Neuronal stem cell (in vitro differentiated cells): ENCODE data around the gene FEM1B. TPM values are rescaled to one million over a fixed set of nuclear protein-coding genes. Genes with fewer than 3 reads are reported as not detected.

Source experiments
- DNase-seq: peaks from one replicate; pipeline ENCODE4 v3.0.0-alpha.2; 2013; ENCODE audit warnings: low spot score
- H2AFZ ChIP-seq: one replicate; pipeline ENCODE4 v1.6.1; 2013; ENCODE audit warnings: mild to moderate bottlenecking, low read length, inconsistent platforms
- H2AK5ac ChIP-seq: 2 replicates; pipeline ENCODE4 v1.6.1; 2013; ENCODE audit warnings: low read depth, mild to moderate bottlenecking, inconsistent platforms, low read length, moderate library complexity, mixed read lengths
- H2BK120ac ChIP-seq: 2 replicates; pipeline ENCODE4 v1.6.1; 2013; ENCODE audit warnings: low read depth, mild to moderate bottlenecking, inconsistent platforms, low read length, moderate library complexity, mixed read lengths
- H2BK12ac ChIP-seq: one replicate; pipeline ENCODE4 v1.6.1; 2013; ENCODE audit warnings: low read length, inconsistent platforms
- H2BK15ac ChIP-seq: 2 replicates; pipeline ENCODE4 v1.6.1; 2013; ENCODE audit warnings: mild to moderate bottlenecking, low read length, inconsistent platforms, mixed read lengths
- H2BK5ac ChIP-seq: one replicate; pipeline ENCODE4 v1.6.1; 2013; ENCODE audit warnings: inconsistent platforms, mild to moderate bottlenecking, low read length, moderate library complexity
- H3K14ac ChIP-seq: one replicate; pipeline ENCODE4 v1.6.1; 2013; ENCODE audit warnings: low read length, inconsistent platforms
- H3K18ac ChIP-seq: 2 replicates; pipeline ENCODE4 v1.6.1; 2013; ENCODE audit warnings: low read length, inconsistent platforms
- H3K23ac ChIP-seq: 2 replicates; pipeline ENCODE4 v1.6.1; 2013; ENCODE audit warnings: low read depth, mild to moderate bottlenecking, mixed read lengths, low read length, inconsistent platforms; ENCODE audit not compliant: poor library complexity
- H3K27ac ChIP-seq: replicated peaks from 3 replicates; pipeline ENCODE4 v1.5.1; 2013; ENCODE audit warnings: low read length, inconsistent platforms
- H3K27me3 ChIP-seq, 3 experiments: 2 replicates each; pipeline ENCODE4 v1.6.1; 2013; ENCODE audit warnings: low read length in 3 of 3, mild to moderate bottlenecking in 2 of 3, inconsistent platforms in 1 of 3, low read depth in 1 of 3, mixed read lengths in 1 of 3, moderate library complexity in 1 of 3; ENCODE audit not compliant: control insufficient read depth in 3 of 3, insufficient read depth in 3 of 3
- H3K36me3 ChIP-seq, 2 donors: replicated peaks in 1 of 2; 2 replicates each; pipeline ENCODE4 v1.6.1; 2013; ENCODE audit warnings: low read length in 2 of 2; ENCODE audit not compliant: control insufficient read depth in 2 of 2, insufficient read depth in 2 of 2
- H3K4ac ChIP-seq: 2 replicates; pipeline ENCODE4 v1.6.1; 2013; ENCODE audit warnings: inconsistent platforms, mild to moderate bottlenecking, low read length, moderate library complexity
- H3K4me1 ChIP-seq, 2 donors: 1 replicate in 1 of 2; 2 replicates in 1 of 2; pipeline ENCODE4 v1.6.1; 2013; ENCODE audit warnings: low read length in 2 of 2, low read depth in 1 of 2; ENCODE audit not compliant: control insufficient read depth in 2 of 2, insufficient read depth in 1 of 2
- H3K4me2 ChIP-seq: one replicate; pipeline ENCODE4 v1.6.1; 2013; ENCODE audit warnings: mild to moderate bottlenecking, low read length, inconsistent platforms; ENCODE audit not compliant: insufficient read depth, poor library complexity, severe bottlenecking
- H3K4me3 ChIP-seq, 2 donors: 2 replicates each; pipeline ENCODE4 v1.5.1; 2013; ENCODE audit warnings: low read length in 2 of 2, mild to moderate bottlenecking in 2 of 2, inconsistent platforms in 1 of 2, moderate library complexity in 1 of 2
- H3K79me1 ChIP-seq: one replicate; pipeline ENCODE4 v1.6.1; 2013; ENCODE audit warnings: low read depth, mild to moderate bottlenecking, inconsistent platforms, low read length, moderate library complexity
- H3K9ac ChIP-seq: one replicate; pipeline ENCODE4 v1.6.1; 2013; ENCODE audit warnings: mild to moderate bottlenecking, low read depth, low read length, inconsistent platforms; ENCODE audit not compliant: poor library complexity
- H3K9me3 ChIP-seq, 2 donors: replicated peaks in 1 of 2; 2 replicates each; pipeline versions ENCODE3 to v1.6.1; 2013; ENCODE audit warnings: low read length in 2 of 2, mild to moderate bottlenecking in 2 of 2, inconsistent platforms in 1 of 2, low read depth in 1 of 2, mixed read lengths in 1 of 2, moderate library complexity in 1 of 2; ENCODE audit not compliant: control insufficient read depth in 2 of 2, insufficient read depth in 1 of 2
- H4K8ac ChIP-seq: one replicate; pipeline ENCODE4 v1.6.1; 2013; ENCODE audit warnings: low read depth, mild to moderate bottlenecking, inconsistent platforms, low read length, moderate library complexity
- H4K91ac ChIP-seq: one replicate; pipeline ENCODE4 v1.6.1; 2013; ENCODE audit warnings: low read length, low read depth, mild to moderate bottlenecking, inconsistent platforms; ENCODE audit not compliant: poor library complexity
- WGBS, 2 donors: extraction: QIAGEN DNeasy Blood & Tissue Kit; methylation state at CpG; one replicate each; pipeline ENCODE4 v1.1.7; 2013; ENCODE audit warnings: missing lambda C conversion rate in 2 of 2, mixed read lengths in 1 of 2; ENCODE audit not compliant: insufficient read length in 2 of 2, insufficient replicate concordance in 1 of 2; ENCODE audit errors: extremely low coverage in 2 of 2; 5-methylcytosine and 5-hydroxymethylcytosine counted together
- polyA plus RNA-seq, 2 experiments: library from polyadenylated mRNA; stranded (reverse); fragments of 200-250 nt; gene quantifications; one replicate each; pipeline ENCODE4 v1.2.3, GENCODE V29; 2013

The FEM1B gene
- polyA plus RNA-seq (2013, experiment 1 of 2), result 27.6 TPM
- 28.3 TPM for polyA plus RNA-seq (2013, experiment 2 of 2)

DNA sequence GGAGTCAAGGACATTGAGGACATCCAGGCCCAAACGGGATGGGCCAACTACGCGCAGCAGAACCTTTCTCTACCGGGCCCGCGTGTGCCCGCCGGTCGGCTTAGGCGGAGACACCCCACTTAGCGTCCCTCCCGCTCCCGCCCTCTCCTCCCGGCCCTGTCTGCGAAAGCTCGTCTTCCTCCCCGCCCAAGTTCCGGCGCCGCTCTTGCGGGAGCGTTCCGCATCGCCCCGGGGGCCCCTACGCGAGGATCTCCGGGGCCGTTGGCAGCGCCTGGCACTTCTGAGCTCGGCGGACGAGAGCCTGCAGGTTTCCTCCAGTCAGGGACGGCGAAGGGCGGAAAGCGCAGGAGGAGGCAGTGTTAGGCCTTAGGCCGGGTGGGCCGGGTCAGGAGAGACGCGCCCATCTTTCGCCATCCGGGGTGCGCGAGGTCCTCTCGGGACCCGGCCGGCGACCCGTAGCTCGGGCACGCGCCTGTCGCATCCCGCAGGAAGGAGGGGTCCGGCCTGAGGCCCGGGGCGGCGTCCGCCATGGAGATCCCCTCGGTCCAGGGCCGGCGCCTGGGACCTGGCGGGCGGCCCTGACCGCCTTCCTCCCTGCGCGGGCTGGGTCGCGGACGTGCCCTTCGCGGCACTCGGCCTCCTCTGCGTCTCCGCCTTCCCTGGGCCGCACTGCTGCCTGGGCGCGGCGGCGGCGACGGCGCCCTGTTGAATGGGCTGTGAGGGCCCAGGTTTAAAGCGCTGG lies at the start of gene FEM1B:
Gene FEM1B, plus strand, starts transcription at position 143 of the 742 bp plus-strand sequence. CDS start 673 bp downstream, outside the sequence.
- Histone ChIP-seq H3K9ac (peak within 1 kb of the TSS; percentile 99), H3K36me3 (peaks cover 0 to 7% of the 10 kb centered on the region in 2 donors), H3K18ac (peak within 1 kb of the TSS; percentile 98), H3K27ac (peak within 1 kb of the TSS; percentile 99), H4K8ac (peak within 1 kb of the TSS; percentile 43), H3K23ac (peak within 1 kb of the TSS; percentile 94), H3K4me3 (peak within 1 kb of the TSS; percentile 73 to 99), H2AFZ (peak within 1 kb of the TSS; percentile 98), H2BK15ac (peak within 1 kb of the TSS; percentile 81), H2BK5ac (peak within 1 kb of the TSS; percentile 15), H2BK120ac (no peak within 1 kb of the TSS), H3K4ac (peak within 1 kb of the TSS; percentile 72), H3K9me3 (no peaks in the 10 kb centered on the region), H3K79me1 (peaks cover 4% of the 10 kb centered on the region), H3K4me1 (peaks cover 9 to 34% of the 10 kb centered on the region in 2 donors), H3K27me3 (no peaks in the 10 kb centered on the region), H3K14ac (peak within 1 kb of the TSS; percentile 72), H2BK12ac (peak within 1 kb of the TSS; percentile 26), H2AK5ac (peak within 1 kb of the TSS; percentile 99), H3K4me2 (peak within 1 kb of the TSS; percentile 76), H4K91ac (peak within 1 kb of the TSS; percentile 44)
- WGBS, 2 donors, result no CpG with 5 or more reads among the region's 85 CpGs
- DNase-seq, result peak; percentile 87

DNA sequence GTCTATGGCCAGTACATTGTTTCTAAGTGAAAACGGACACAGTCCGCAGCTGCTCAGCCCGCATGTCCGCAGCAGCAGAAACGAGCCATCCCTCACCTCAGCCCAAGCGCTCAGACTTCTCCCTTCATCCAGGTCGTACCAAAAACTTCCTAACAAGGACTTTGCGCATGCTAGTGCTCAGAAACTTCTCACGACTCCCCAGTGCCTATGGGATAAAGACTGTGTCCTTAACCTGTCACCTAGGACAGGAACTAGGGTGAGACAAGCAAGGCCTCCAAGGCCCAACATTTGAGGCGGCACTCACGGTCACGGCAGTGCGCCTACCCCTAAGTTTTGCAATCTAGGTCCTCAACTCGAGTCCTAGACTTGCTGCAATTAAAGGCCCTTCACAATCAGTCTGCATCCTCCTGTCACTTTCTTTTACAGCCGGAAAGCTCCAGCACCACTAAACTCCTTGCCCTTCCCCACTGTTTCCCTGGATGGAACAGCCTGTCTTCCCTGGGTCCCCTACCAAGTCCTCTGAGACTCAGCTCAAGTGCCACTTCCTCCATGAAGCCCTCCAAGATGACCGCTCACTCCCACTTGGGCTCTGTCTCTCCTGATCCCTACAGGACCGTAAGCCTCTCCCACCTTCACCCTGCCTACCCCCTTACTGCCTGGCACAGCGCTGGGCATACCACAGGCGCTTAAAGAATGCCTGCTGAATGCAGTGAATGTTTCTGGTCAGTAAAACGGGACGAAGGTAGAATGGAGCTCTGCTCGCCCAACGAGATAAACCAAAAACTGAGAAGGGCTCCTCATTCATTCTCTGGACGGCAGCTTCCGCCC lies 49.2 kb upstream of the FEM1B start:
- Histone ChIP-seq H3K9ac (peak overlapping the region; percentile 33), H2BK15ac (peak overlapping the region; percentile 33), H2AK5ac (peak overlapping the region; percentile 30), H3K14ac (no peak overlapping the region), H4K91ac (no peak overlapping the region), H2BK120ac (no peak overlapping the region), H3K23ac (no peak overlapping the region), H3K36me3 (peaks cover 0 to 15% of the 10 kb centered on the region in 2 donors), H3K27ac (no peak overlapping the region), H3K4me2 (peak overlapping the region; percentile 98), H3K79me1 (peaks cover 10% of the 10 kb centered on the region), H3K4me1 (peaks cover 16 to 17% of the 10 kb centered on the region in 2 donors), H3K9me3 (peaks cover 2 to 7% of the 10 kb centered on the region in 2 donors), H2BK12ac (no peak overlapping the region), H3K4ac (no peak overlapping the region), H4K8ac (no peak overlapping the region), H2BK5ac (no peak overlapping the region), H3K18ac (peak overlapping the region; percentile 96), H3K4me3 (peak overlapping the region; percentile 83 to 86), H3K27me3 (no peaks in the 10 kb centered on the region), H2AFZ (peak overlapping the region; percentile 93)
- WGBS, 2 donors, result no CpG with 5 or more reads among the region's 25 CpGs
- DNase-seq, result no peak

DNA sequence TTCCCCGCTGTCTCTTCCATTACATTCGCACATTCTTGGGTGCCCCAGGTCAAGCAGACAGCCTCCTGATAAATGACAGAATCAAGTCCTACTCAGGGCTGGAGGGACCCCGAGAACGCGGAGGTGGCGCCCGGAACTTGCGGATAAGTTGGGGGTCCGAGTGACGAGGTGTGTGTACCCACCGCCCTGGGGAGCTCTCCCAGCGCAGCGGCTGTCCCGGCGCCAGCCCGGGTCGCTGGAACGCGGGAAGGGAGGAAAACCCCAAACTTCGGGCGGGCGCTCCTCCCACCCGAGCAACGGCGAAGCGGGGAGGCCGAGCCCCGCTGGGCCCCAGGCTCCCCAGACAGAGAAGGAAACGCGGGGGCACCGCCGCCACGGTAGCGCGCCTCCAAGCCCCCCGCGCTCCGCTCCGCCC lies 48.6 kb upstream of the FEM1B start:
- Histone ChIP-seq H3K27ac (no peak overlapping the region), H3K4ac (no peak overlapping the region)
- WGBS, 2 donors, result no CpG with 5 or more reads among the region's 39 CpGs

More for the DNA sequence above, 48.6 kb upstream of the FEM1B start:
- Histone ChIP-seq H3K14ac (peak overlapping the region; percentile 1), H3K27me3 (no peaks in the 10 kb centered on the region), H3K9ac (peak overlapping the region; percentile 95), H2BK15ac (peak overlapping the region; percentile 33), H2BK5ac (peak overlapping the region; percentile 76), H2AFZ (peak overlapping the region; percentile 93), H4K91ac (no peak overlapping the region), H3K4me3 (peak overlapping the region; percentile 83 to 86), H3K4me1 (peaks cover 17% of the 10 kb centered on the region in 2 donors), H4K8ac (no peak overlapping the region), H3K36me3 (peaks cover 0 to 12% of the 10 kb centered on the region in 2 donors), H2BK12ac (no peak overlapping the region), H2BK120ac (no peak overlapping the region), H3K18ac (peak overlapping the region; percentile 96), H3K9me3 (peaks cover 0 to 3% of the 10 kb centered on the region in 2 donors), H2AK5ac (peak overlapping the region; percentile 30), H3K79me1 (peaks cover 9% of the 10 kb centered on the region), H3K4me2 (peak overlapping the region; percentile 98), H3K23ac (peak overlapping the region; percentile 75)
- DNase-seq, result no peak
